RKO (cell line): ENCODE data around the gene OR52B2.

ENCODE experiments used
- DNase-seq: peaks from one replicate; pipeline ENCODE4 v3.0.0-alpha.2; 2016; ENCODE audit warnings: low spot score

OR52B2 gene

GRCh38 chr11:6170226-6170625 is at the start of gene OR52B2:
TSS of gene OR52B2 (minus strand) at chr11:6170326. CDS start at chr11:6170326, 0 bp downstream.
- DNase-seq: no peak

GRCh38 chr11:6219359-6219758 is 49.2 kb upstream of the OR52B2 start:
- peak; percentile 29 for DNase-seq

- no peak for DNase-seq
Measured at GRCh38 chr11:6217722-6218121, 47.6 kb upstream of the OR52B2 start.

- no peak for DNase-seq
Measured at GRCh38 chr11:6216501-6216900, 46.4 kb upstream of the OR52B2 start.

GRCh38 chr11:6214530-6214929 is 44.4 kb upstream of the OR52B2 start:
- no peak for DNase-seq

- DNase-seq: no peak
Measured at GRCh38 chr11:6210274-6210955, 40.3 kb upstream of the OR52B2 start.

GRCh38 chr11:6209801-6210200 is 39.7 kb upstream of the OR52B2 start:
- DNase-seq: no peak

GRCh38 chr11:6206456-6207180 is 36.5 kb upstream of the OR52B2 start:
- DNase-seq: no peak

- DNase-seq: no peak
Measured at GRCh38 chr11:6205366-6205765, 35.2 kb upstream of the OR52B2 start, which contains the start of gene C11orf42. TSS of gene C11orf42 (plus strand) at chr11:6205557. CDS start at chr11:6205616, 59 bp downstream.

- DNase-seq: no peak
Measured at GRCh38 chr11:6204706-6205105, 34.6 kb upstream of the OR52B2 start.

GRCh38 chr11:6203327-6203726 is 33.2 kb upstream of the OR52B2 start:
- no peak for DNase-seq

- no peak for DNase-seq
Measured at GRCh38 chr11:6202041-6202440, 31.9 kb upstream of the OR52B2 start.

- no peak for DNase-seq
Measured at GRCh38 chr11:6201481-6201880, 31.4 kb upstream of the OR52B2 start.

GRCh38 chr11:6200975-6201374 is 30.8 kb upstream of the OR52B2 start:
- DNase-seq: no peak

- DNase-seq: no peak
Measured at GRCh38 chr11:6199174-6199810, 29.2 kb upstream of the OR52B2 start, which contains the start of gene OR52W1. TSS of gene OR52W1 (plus strand) at chr11:6199224. CDS start at chr11:6199224, 0 bp downstream.

- no peak for DNase-seq
Measured at GRCh38 chr11:6197466-6198200, 27.5 kb upstream of the OR52B2 start.

- no peak for DNase-seq
Measured at GRCh38 chr11:6196396-6196795, 26.3 kb upstream of the OR52B2 start.

GRCh38 chr11:6194065-6194581 is 24.0 kb upstream of the OR52B2 start:
- no peak for DNase-seq

GRCh38 chr11:6191742-6192141 is 21.6 kb upstream of the OR52B2 start:
- DNase-seq: peak; percentile 7

GRCh38 chr11:6175440-6175839 is 5.3 kb upstream of the OR52B2 start:
- DNase-seq: no peak

- DNase-seq: no peak
Measured at GRCh38 chr11:6156628-6157359, 13.3 kb downstream of the OR52B2 start.
